ENCODE results near the gene FOXN1.
A peak's percentile ranks its signal among the peaks of the same experiment; 100 is the strongest.

FOXN1 gene

DNA sequence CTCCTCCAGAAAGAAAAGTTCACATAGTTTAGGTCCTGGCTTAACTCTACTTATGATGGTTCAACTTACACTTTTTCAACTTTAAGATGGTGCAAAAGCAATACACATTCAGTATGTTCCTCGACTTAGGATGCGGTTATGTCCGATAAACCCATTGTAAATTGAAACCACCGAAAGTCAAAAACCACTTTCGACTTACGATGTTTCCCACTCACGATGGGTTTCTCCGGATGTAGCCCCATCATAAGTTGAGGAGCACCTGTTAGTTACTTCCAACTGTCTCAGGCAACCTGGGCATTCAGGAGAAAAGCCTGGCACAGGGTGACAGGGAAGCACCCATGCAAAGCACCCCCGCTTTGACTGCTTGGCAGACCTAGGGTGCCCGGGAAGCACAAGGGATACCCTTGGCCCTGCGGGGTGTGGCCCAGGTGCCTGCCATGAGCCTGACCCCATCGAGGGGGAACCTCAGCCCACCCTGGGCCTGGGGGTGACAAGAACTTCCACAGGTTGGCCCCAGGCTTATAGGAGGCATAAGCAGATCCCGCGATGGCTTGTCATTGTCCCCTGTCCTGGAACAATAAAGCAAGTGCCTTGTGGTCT lies 32.2 kb downstream of the FOXN1 start:
- no peak overlapping the region for H3K4me3 ChIP-seq
- H3K27ac ChIP-seq, result no peak overlapping the region

DNA sequence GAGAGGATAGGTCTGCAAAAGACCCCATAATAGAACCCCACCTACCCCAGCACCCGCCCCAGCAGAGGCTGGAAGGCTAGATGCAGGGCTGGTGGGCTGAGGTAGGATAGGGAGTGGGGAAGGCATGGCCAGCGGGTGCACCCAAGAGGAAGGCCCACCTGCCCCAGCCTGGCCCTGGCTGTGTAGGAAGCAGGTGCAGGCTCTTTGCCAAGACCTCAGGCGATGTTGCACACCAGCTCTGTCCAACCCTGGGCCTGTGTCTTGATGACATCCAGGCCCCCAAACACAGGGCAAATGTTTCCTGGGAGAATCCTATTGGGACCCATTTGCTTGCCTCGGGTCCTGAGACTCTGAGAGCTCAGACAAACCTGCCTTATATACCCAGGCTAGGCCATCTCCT lies 34.1 kb downstream of the FOXN1 start:
- Histone ChIP-seq H3K4me3 (no peak overlapping the region), H3K27ac (peak overlapping the region in 1 of 21 experiments; percentile 10)

DNA sequence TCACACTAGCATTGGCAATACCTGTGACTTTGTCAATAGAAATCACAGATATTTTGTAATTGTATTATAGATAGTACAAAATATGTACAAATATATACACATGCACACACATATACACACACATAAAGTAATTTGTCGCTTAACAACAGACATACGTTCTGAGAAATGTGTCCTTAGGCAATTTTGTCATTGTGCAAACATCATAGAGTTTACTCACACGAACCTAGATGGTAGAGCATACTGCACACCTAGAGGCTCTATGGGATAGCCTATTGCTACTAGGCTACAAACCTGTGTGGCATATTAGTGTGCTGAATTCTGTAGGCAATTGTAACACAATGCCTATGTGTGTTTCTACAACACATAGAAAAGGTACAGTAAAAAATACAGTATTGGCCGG lies 35.3 kb downstream of the FOXN1 start:
- no peak overlapping the region for H3K4me3 ChIP-seq
- H3K27ac ChIP-seq, result no peak overlapping the region

DNA sequence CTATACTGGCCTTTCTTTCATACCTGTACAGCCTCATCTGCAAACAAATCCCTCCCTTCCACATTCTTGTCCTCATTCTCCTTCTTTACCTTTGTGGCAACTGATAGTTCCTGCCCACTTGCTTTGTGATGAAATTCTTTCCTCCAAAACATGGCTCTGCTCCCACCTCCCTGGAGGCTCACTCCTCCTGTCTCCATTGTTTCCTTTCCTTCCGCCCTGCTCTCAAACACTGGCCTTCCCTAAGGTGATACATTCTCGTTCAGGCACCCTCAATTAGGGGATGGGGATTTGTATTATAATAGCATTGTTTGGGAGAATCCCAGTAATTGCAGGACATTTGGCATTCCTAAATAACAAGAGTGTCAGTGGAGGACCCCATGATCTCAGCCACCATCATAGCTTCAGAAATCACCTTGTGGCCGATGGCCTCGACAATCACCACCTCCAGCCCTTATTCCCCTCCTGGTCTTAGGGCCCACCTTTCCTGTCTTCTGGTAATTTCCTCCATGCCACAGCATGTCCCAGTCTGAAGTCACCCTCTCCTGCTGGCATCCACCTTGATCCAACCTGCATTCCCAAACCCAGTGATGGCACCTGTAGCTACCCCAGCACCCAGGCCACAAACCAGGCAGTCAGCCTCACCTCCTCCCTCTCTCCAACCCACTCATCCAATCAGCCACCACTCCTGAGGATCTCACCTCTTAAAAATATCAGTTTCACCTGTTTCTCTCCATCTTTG lies 38.4 kb downstream of the FOXN1 start:
- no peak overlapping the region for H3K27ac ChIP-seq
- no peak overlapping the region for H3K4me3 ChIP-seq

DNA sequence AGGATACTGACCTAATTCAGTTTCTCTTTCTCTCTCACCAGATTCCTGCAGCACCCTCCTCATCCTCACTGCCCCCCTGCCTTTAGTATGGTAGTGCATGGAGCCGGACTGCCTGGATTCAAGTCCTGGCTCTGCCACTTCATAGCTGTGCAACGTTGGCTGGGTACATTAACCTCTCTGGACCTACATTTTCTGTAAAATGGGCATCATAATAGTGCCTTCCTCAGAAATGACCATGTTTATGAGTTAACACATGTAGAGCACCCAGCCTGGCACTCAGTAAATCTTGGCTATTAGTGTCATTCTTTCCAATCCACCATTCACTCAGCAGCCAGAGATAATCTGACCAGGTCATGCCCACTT lies 39.0 kb downstream of the FOXN1 start:
- Histone ChIP-seq H3K4me3 (no peak overlapping the region), H3K27ac (no peak overlapping the region)

DNA sequence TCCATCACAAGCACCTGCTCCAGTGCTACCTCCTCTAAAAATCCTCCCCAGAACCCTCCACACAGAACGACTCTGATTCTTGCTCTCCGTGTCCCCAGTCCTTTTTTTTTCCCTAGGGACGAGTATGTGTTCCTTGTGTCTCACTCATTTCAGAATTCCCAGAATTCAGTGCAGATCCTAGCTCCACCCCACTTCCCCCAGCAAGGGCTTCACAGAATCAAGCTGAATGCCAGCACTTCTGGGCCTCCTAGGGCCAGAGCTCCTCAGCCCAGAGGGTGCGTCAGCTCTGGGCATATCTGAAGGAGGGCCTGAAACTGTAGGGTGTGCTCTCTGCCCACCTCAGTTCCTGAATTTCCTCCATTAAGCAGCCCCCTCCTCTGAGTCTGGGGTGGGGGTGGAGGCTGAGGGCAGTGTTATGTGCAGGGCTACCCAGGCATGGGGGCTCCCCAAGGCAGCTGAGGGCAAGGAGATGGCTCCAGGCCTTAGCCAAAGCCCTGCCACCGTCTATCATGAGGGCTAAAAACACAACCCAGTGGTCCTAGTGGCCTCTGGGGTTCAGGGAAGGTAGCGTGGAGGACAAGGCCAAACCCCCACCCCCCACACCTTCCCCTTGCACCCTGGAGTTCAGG lies 39.8 kb downstream of the FOXN1 start:
- H3K27ac ChIP-seq, result no peak overlapping the region
- H3K4me3 ChIP-seq, result no peak overlapping the region

DNA sequence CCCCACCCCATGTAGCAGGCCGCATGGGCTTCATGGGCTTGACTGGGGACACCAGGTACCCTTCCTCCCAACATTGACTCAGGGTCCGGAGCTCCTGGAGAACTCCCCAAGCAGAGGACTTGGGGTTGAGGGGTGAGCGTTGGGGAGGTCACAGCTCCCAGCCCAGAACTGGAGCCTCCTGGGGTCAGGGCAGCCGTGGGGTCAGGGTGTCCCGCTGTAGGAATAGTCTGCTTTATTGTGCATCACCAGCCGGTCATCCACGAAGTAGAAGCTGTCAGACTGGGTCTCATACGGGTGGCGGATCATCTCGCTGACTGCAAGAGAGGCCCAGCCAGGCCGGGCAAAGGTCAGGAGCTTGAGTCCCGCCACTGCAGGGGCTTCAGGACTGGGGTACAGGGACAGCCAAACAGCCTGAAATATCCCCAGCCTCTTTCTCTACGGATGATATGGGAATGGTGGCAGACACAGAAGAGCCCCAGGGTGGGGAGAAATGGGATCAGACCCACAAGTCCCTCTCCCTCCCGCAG lies 41.0 kb downstream of the FOXN1 start:
- Histone ChIP-seq H3K27ac (no peak overlapping the region), H3K4me3 (no peak overlapping the region)

DNA sequence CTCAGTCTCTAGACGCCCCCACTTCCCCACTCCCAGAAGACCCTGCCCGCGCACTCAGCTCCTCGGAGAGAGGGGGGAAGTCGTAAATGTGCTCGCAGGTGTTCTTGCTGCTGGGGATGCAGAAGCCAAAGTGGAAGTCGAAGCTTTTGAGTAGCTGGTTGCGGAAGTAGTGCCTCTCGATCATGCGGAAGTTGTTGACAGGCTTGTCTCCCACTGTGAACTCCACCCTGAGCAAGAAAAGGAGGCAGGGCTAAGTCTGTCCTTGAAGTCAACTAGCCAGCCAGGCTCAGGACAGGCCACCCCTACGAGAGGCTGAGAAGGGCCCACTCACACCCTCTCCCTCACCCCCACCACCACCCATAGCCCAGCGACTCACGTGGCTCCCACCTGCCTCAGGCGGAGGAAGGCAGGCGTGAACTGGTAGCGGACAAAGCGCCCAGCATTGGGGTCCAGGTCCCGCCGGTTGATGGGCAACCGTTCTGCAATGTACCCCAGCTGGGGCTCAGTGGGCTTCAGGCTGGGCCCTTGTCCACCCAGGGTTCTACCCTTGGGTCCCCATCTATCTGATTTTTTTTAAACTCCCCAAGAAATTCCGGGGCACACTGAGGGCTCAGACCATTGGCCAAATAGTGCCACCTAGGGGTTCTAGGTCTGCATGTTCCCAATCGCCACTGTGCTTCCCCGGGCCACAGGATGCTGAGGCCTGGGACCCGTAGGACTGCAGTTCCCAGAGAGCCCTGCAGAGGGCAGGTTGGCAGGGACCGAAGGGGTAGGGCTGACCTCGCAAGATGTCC lies 41.7 kb downstream of the FOXN1 start:
- H3K4me3 ChIP-seq, result no peak overlapping the region
- H3K27ac ChIP-seq, result peak overlapping the region in 7 of 21 experiments; percentile 2 to 74 (median 32)

DNA sequence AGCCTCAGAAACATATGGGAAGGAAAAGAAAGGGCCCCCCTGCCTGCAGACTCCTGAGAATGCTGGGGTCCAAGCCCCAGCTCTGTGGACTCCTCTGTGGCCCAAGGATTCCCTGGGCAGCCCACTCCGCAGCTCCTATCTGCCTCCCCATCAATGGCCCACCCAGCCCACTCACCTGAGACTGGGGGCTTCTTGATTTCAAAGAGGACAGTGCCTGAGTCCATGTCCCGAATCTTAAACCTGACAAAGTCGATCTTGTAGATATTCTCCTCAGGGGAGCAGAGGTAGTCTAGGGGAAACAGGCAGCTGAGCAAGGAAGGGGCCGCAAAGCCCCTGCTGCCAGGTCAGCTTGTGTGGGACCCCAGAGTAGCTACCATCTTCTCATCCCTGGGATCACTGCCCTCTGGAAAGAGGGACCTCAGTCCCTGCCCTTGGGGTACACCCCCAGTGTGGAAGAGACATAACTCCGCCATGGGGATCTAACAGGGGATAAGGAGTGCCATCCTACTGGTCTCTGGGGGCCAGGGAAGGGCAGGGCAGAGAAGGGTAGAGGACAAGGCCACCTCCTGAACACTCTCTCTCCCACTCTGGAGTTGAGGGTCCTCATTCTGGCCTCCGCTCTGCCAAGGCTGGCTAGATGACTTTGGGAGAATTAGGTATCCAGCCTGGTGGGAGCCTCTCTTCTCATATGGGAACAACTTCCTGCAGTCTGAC lies 42.4 kb downstream of the FOXN1 start:
- peak overlapping the region in 7 of 21 experiments; percentile 5 to 74 (median 27) for H3K27ac ChIP-seq
- no peak overlapping the region for H3K4me3 ChIP-seq

DNA sequence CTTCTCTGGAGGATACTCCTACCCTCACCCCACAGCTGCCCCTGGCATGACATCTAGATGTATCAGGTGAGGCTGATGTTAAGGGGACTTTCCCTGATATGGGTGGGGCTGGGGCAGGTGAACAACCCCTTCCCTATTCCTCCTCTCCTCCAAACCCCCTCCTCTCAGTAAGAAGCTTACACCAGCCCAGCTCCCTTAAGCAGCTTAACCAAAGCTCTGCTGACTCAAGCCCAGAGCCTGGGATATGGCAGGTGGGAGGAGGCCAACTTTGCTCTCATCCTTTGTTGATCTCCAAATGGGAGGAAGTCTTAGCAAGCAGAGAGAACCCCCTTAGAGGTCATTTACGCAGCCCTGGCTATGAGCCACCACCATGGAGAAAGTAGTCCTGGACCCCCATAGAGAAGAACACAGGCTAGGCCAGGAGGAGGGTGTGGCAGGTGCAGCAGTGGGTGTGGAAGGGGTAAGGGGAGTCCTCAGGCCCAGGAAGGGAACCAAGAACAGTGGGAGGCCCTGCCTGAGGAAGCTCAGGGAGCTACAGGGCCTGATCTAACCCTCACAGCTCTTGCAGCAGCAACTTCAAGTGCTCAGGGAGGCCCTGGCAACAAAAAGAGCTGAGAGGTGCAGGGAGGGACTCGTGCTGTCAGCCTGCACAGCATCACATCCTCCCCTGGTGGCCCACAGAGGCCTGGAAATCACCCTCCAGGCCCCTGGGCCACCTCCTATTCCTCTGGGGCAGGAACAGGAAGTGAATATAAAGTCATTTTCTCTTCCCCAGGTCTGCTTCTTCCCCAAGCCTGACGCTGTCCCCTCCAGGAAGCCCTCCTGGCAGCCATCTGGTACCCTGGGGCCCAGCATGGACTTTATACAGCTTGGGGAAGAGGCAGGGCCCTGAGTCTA lies 43.3 kb downstream of the FOXN1 start:
- Histone ChIP-seq H3K4me3 (no peak overlapping the region), H3K27ac (peak overlapping the region in 13 of 21 experiments; percentile 2 to 74 (median 28))

DNA sequence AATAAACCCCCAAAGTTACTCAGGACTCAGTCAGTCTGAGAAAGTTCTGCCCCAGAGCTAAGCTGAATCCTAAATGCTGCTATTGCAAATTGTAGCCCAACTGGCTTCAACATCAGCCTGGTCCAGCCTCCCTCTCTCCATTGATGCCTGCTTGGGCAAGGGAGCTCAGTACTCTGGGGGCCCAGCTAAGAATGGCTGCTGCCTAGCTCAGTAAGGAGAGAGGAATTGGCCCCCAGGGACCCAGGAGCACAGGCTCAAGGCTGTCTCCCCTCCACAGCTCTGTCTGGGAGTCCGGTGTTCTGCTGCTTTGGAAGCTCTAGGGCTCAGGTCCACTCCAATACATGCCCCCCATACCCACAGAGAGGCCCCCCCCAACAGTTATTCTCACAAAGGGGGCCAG lies 44.7 kb downstream of the FOXN1 start:
- Histone ChIP-seq H3K27ac (peak overlapping the region in 3 of 21 experiments; percentile 15 to 58 (median 54)), H3K4me3 (no peak overlapping the region)

DNA sequence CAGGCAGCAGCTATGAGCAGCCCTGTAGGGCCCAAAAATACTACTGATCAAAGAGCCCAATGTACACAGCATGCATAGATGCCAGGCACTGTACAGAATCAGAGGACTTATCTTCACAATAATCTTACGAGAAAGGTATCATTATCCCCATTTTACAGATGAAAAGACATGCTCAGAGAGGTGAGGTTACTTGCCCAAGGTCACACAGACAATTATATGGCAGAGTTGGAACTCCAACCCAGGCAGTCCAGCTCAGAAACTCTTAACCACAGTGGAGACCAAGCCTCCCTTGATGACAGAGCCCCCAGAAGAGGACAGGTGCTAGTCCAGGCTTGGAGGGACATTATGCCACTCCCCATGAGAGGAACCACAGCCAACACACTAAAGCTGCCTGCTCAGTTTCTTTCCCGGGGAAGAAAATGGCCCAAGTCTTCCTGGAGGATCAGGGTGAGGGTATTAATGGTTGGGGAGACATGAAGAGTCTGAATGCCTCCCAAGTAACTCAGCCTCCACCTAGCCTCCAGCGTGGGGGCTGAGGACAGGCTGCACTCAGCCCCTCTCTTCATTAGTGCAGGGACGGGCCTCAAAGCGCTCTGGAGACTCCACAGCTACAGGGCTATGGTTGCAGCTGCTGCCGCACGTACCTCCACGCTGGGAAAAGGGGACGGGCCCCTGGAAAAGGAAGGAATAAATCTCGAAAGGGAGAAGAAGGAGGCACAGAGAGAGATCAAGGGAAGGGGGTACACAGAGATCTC lies 45.5 kb downstream of the FOXN1 start:
- peak overlapping the region in 19 of 21 experiments; percentile 37 to 89 (median 74) for H3K27ac ChIP-seq
- peak overlapping the region; percentile 65 to 94 (median 86) for H3K4me3 ChIP-seq

DNA sequence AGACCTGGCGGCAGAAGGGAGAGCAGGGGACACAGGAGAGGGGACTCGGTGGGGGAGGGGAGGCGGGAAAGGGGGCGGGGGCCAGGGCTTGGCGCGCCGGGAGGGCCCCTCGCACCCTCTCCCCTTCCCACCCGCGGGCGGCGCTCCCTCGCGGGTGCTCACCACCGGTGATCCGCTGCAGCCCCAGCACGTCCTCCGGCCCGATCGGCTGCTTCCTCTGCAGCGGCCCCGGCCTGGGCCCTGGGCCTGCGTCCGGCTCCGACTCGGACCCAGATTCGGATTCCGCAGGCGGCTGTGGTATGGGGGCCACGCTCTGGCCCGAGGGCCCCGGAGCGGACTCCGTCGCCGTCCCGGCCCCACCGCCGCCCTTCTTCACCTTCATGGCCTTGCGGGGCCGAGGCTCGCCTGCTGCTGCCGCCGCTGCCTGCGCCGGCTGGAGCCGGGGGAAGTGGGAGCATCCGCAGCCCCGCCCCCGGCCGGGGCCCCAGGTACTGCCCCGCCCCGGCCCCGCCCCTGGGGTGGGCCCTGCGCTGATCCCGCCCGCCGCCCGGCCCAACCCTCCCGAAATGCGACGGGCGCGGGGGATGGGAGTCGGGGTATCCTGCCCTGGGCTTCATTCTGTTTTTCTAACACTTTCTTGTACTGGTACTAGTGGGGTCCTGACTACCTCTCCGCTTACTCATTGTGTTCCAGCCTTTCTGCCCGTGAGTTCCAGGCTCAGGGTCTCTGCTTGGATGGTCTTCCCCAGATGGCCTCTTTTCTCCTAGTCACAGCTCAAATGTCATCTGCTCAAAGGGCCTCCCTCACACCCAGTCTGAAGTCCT lies 46.2 kb downstream of the FOXN1 start, which contains the start of gene UNC119:
Gene UNC119, minus strand, starts transcription at position 449 of the 824 bp plus-strand sequence. Its CDS starts 67 bp downstream, at position 382.
- Histone ChIP-seq H3K4me3 (peak within 1 kb of the TSS; percentile 65 to 94 (median 86)), H3K27ac (peak within 1 kb of the TSS in 20 of 21 experiments; percentile 37 to 89 (median 74))

DNA sequence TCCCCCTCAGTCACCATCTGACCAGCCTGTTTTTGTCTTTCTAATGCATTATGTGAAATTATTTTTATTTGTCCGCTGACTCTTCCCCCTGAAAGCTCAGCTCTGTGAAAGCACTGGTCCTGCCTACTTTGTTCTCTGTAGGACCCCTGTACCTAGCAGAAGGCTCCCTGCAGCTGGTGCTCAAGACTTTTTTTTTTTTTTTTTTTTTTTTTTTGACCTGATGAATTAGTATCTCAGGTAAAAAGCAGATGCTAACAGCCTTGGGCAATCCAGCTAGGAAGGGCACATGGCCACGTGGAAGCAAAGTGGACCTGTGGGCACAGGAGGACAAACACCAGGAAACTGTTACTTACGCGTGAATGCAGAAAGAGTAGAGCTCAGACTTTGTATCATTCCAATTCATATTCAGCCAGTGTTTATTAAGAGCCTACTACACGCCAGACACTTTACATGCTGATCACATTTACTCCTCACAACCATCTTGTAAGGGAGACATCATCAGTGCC lies 46.9 kb downstream of the FOXN1 start:
- peak overlapping the region in 2 of 21 experiments; percentile 74 to 85 for H3K27ac ChIP-seq

DNA sequence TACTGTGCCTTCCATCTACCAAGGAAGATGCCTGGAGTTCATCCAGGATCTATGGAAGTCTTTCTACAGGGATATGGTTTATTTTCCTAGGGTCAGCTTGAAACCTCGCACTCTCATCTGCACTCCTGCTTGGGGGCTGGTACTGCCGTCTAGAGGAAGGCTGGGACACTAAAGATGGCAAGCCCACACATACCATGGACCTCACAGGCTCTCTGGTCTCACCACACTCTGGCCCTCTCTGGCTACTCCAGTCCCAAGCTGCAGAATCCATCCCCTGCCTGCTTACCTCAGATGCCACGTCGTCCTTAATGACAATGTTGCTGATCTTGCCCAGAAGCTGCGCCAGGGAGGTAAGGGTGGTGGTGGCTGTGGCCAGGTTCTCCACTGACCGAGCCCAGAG lies 48.4 kb downstream of the FOXN1 start:
- no peak overlapping the region for H3K27ac ChIP-seq

More for the DNA sequence above, 46.9 kb downstream of the FOXN1 start:
- peak overlapping the region in 1 of 7 experiments; percentile 86 for H3K4me3 ChIP-seq

DNA sequence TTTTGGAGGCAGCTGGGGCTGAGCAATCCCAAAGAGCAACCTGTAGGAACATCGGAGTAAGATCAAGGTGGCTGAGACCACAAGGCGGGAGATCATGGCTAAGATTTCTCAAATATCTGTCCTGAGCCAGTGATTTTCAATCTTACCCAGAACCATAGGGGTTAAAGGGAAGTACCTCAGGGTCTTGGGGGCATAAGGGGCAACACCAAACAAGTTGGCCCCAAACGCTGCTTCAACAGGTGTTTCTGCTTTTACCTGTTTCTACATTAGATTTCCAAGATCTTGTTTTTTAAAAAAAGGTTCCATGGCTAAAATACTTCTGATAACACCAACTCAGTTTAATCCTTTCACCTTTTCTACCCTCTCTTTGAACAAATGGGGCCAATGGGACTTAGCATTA lies 48.9 kb downstream of the FOXN1 start:
- no peak overlapping the region for H3K4me3 ChIP-seq
- H3K27ac ChIP-seq, result no peak overlapping the region

More for the DNA sequence above, 48.4 kb downstream of the FOXN1 start:
- H3K4me3 ChIP-seq, result no peak overlapping the region

Measured in skin epidermis (tissue), 12 donors.